Endothelial cell of umbilical vein (primary cell): Measurements from ENCODE around the gene USH2A. TPM values are rescaled to one million over a fixed set of nuclear protein-coding genes. Genes with fewer than 3 reads are reported as not detected.

ENCODE experiments used
- BruUV-seq: library from RNA; stranded (reverse); fragments of 400-500 nt; replicated peaks from 2 replicates; lab custom pipeline; 2021; lab: Mats Ljungman, UMichigan
- CTCF ChIA-PET: fragments of 300-600, 350-600 bp; sonication (Branson Sonifier 250); formaldehyde crosslinking; loops from one replicate; lab custom pipeline; 2021; ENCODE audit warnings: antibody characterized with exemption, inconsistent platforms; lab: Charles Lee
- POLR2A ChIA-PET: fragments of 300-600, 350-600 bp; sonication (Branson Sonifier 250); formaldehyde crosslinking; loops from one replicate; lab custom pipeline; 2021; ENCODE audit warnings: antibody characterized with exemption, inconsistent platforms; lab: Charles Lee
- DNase-seq: peaks from one replicate; pipeline ENCODE4 v3.0.0-alpha.2; 2011; ENCODE audit warnings: low read depth, low spot score
- FAIRE-seq: peaks from 2 replicates; lab custom pipeline; 2011; peaks lifted over from hg19 to GRCh38; lab: Jason Lieb, UNC
- H2AFZ ChIP-seq: 2 replicates; pipeline ENCODE4 v1.6.0; 2012; ENCODE audit warnings: low read depth, low read length, control low read depth, inconsistent platforms
- H3K27ac ChIP-seq: 2 replicates; pipeline ENCODE4 v1.5.1; 2011; ENCODE audit warnings: low read depth, mild to moderate bottlenecking, control low read depth, low read length, moderate library complexity; ENCODE audit not compliant: insufficient read depth
- H3K27me3 ChIP-seq, 2 experiments: 2 replicates each; pipeline versions ENCODE4 v1.6.0 to v1.6.1; 2011; ENCODE audit warnings: low read length in 2 of 2, mixed read lengths in 1 of 2; ENCODE audit not compliant: control insufficient read depth in 2 of 2, insufficient read depth in 2 of 2
- H3K36me3 ChIP-seq, 2 experiments: 2 replicates in 1 of 2; 3 replicates in 1 of 2; pipeline ENCODE4 v1.5.1; 2011; ENCODE audit warnings: low read length in 2 of 2, mild to moderate bottlenecking in 1 of 2, moderate library complexity in 1 of 2; ENCODE audit not compliant: control insufficient read depth in 2 of 2, insufficient read depth in 2 of 2; ENCODE audit errors: extremely low read depth in 1 of 2
- H3K4me1 ChIP-seq: 3 replicates; pipeline ENCODE4 v1.5.1; 2011; ENCODE audit warnings: mild to moderate bottlenecking, low read length; ENCODE audit not compliant: control insufficient read depth, insufficient read depth; ENCODE audit errors: extremely low read depth
- H3K4me2 ChIP-seq: 2 replicates; pipeline ENCODE4 v1.6.1; 2011; ENCODE audit warnings: low read length, control low read depth, mixed read lengths; ENCODE audit not compliant: insufficient read depth
- H3K4me3 ChIP-seq, 3 experiments: fragments of 200-600 bp in 1 of 3; sonication (generic), shearing (Covaris generic) in 1 of 3; replicated peaks in 1 of 3; 2 replicates each; pipeline ENCODE4 v1.5.1; 2011 to 2016; ENCODE audit warnings: control low read depth in 3 of 3, low read length in 3 of 3, mild to moderate bottlenecking in 2 of 3, inconsistent platforms in 1 of 3, low read depth in 1 of 3, moderate library complexity in 1 of 3; ENCODE audit not compliant: insufficient read depth in 1 of 3
- H3K79me2 ChIP-seq: 2 replicates; pipeline ENCODE4 v1.6.0; 2012; ENCODE audit warnings: low read length, inconsistent platforms; ENCODE audit not compliant: control insufficient read depth, insufficient read depth
- H3K9ac ChIP-seq: replicated peaks from 2 replicates; pipeline ENCODE3; 2011; ENCODE audit warnings: low read length, control low read depth; ENCODE audit not compliant: insufficient read depth; ENCODE audit errors: extremely low read depth
- H3K9me1 ChIP-seq: replicated peaks from 3 replicates; pipeline ENCODE4 v1.6.0; 2011; ENCODE audit warnings: mild to moderate bottlenecking, low read length; ENCODE audit not compliant: control insufficient read depth, insufficient read depth; ENCODE audit errors: extremely low read depth
- H3K9me3 ChIP-seq: replicated peaks from 2 replicates; pipeline ENCODE4 v1.5.1; 2012; ENCODE audit warnings: low read length, inconsistent platforms; ENCODE audit not compliant: control insufficient read depth, insufficient read depth
- H4K20me1 ChIP-seq: replicated peaks from 2 replicates; pipeline ENCODE3; 2011; ENCODE audit warnings: mild to moderate bottlenecking, low read length; ENCODE audit not compliant: control insufficient read depth, insufficient read depth; ENCODE audit errors: extremely low read depth
- EZH2 ChIP-seq: IDR thresholded peaks from 2 replicates; pipeline ENCODE4 v1.6.1; 2012; ENCODE audit warnings: borderline replicate concordance, low read depth, mild to moderate bottlenecking, moderate library complexity, low read length, inconsistent platforms; ENCODE audit not compliant: severe bottlenecking
- FOS ChIP-seq: IDR thresholded peaks from 2 replicates; pipeline ENCODE4 v1.6.1; 2011; ENCODE audit warnings: mild to moderate bottlenecking, low read length, moderate library complexity, borderline replicate concordance; ENCODE audit not compliant: insufficient read depth
- GATA2 ChIP-seq: IDR thresholded peaks from 2 replicates; pipeline ENCODE4 v1.7.0; 2011; ENCODE audit warnings: low read depth, mild to moderate bottlenecking, moderate library complexity, mixed read lengths, low read length; ENCODE audit not compliant: insufficient read length, insufficient read depth
- JUN ChIP-seq: IDR thresholded peaks from 2 replicates; pipeline ENCODE4 v1.6.1; 2011; ENCODE audit warnings: borderline replicate concordance, low read depth; ENCODE audit not compliant: insufficient read length, insufficient read depth
- MYC ChIP-seq: IDR thresholded peaks from one replicate; pipeline ENCODE4 v1.6.1; 2011; ENCODE audit warnings: mild to moderate bottlenecking, low read depth, low read length
- POLR2A ChIP-seq: IDR thresholded peaks from 2 replicates; pipeline ENCODE4 v1.6.1; 2012; ENCODE audit warnings: low read depth, mild to moderate bottlenecking, control low read depth, low read length
- POLR2AphosphoS5 ChIP-seq: IDR thresholded peaks from 2 replicates; pipeline ENCODE4 v1.6.1; 2012; ENCODE audit warnings: low read depth, mild to moderate bottlenecking, control low read depth, low read length, moderate library complexity; ENCODE audit not compliant: insufficient read depth
- dilution Hi-C: fragments of 300-500 bp; cut with MboI; formaldehyde crosslinking; loops from one replicate; pipeline ENCODE4 v1.15.0; 2019; ENCODE audit warnings: low sequenced_read_pairs; ENCODE audit not compliant: extremely low pct_ligation_motif_present
- intact Hi-C: fragments of 100-400 bp; cut with micrococcal nuclease; formaldehyde crosslinking; loops from one replicate; pipeline ENCODE4 v1.10.0; 2022
- polyA plus RNA-seq, 4 experiments: library from polyadenylated mRNA; depleted of rRNA in 3 of 4; stranded (reverse) in 3 of 4; unstranded in 1 of 4; fragments of >200 nt; gene quantifications; 2 replicates each; pipeline versions ENCODE4 v1.2.1 to v1.2.3, GENCODE V29; 2011 to 2012; ENCODE audit warnings: missing spikeins in 1 of 4
- total RNA-seq: library from RNA; stranded (reverse); gene quantifications from 2 replicates; pipeline ENCODE4 v1.2.3, GENCODE V29; 2021
- TF ChIP-seq, protein P1 (sequence below), 2 donors: IDR thresholded peaks; 1 replicate in 1 of 2; 2 replicates in 1 of 2; pipeline ENCODE4 v1.5.1; 2011; ENCODE audit warnings: low read length in 2 of 2, mild to moderate bottlenecking in 2 of 2, moderate library complexity in 2 of 2, control low read depth in 1 of 2, inconsistent platforms in 1 of 2, low read depth in 1 of 2; ENCODE audit not compliant: insufficient read depth in 1 of 2; ENCODE audit errors: extremely low read depth in 1 of 2
- TF ChIP-seq, protein P2 (sequence below): IDR thresholded peaks from 2 replicates; pipeline ENCODE4 v1.6.1; 2011; ENCODE audit not compliant: insufficient read depth, insufficient read length

The USH2A gene
- total and polyA plus RNA-seq, 2 donors (not counting 3 experiments of a cell fraction or from before 2014, with no cell fraction given): not detected

DNA sequence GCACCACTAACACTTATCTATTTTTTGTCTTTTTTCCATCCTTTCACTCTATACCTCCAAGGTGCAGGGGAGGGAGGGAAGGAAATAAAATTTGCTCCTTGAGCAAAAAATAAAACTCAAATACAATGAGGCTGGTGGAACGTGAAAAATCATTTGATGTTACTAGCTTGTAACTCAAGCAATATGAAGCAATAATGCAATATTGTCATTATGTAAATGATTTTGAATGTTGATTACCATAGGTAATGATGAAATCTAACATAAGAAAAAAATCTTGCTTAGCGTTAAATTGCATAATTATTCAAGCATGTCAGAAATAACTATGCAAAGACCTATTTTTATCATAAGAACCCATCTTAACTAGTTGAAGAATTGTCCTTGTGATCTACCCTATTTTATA, 578.5 kb downstream of the USH2A start:
- ChIA-PET POLR2A (no interaction called here), CTCF (no interaction called here)
- H3K9ac ChIP-seq: no peak overlapping the region

More for the DNA sequence above, 578.5 kb downstream of the USH2A start:
- Histone ChIP-seq H3K79me2 (no peaks in the 10 kb centered on the region), H4K20me1 (no peaks in the 10 kb centered on the region), H3K4me1 (no peaks in the 10 kb centered on the region), H3K36me3 (no peaks in the 10 kb centered on the region), H3K9me3 (peaks cover 2% of the 10 kb centered on the region), H3K4me2 (no peak overlapping the region), H2AFZ (no peak overlapping the region), H3K27me3 (no peaks in the 10 kb centered on the region), H3K9me1 (no peaks in the 10 kb centered on the region), H3K27ac (no peak overlapping the region), H3K4me3 (no peak overlapping the region)
- BruUV-seq: no TSS peak
- intact Hi-C loops (no loop called here), dilution Hi-C loops (no loop called here)
- FAIRE-seq: no peak
- TF ChIP-seq, protein P1, sequence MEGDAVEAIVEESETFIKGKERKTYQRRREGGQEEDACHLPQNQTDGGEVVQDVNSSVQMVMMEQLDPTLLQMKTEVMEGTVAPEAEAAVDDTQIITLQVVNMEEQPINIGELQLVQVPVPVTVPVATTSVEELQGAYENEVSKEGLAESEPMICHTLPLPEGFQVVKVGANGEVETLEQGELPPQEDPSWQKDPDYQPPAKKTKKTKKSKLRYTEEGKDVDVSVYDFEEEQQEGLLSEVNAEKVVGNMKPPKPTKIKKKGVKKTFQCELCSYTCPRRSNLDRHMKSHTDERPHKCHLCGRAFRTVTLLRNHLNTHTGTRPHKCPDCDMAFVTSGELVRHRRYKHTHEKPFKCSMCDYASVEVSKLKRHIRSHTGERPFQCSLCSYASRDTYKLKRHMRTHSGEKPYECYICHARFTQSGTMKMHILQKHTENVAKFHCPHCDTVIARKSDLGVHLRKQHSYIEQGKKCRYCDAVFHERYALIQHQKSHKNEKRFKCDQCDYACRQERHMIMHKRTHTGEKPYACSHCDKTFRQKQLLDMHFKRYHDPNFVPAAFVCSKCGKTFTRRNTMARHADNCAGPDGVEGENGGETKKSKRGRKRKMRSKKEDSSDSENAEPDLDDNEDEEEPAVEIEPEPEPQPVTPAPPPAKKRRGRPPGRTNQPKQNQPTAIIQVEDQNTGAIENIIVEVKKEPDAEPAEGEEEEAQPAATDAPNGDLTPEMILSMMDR (IDR thresholded peaks at IDR 0.05; ENCODE audit: extremely low read depth in 1 of 2, insufficient read depth in 1 of 2, low read depth in 1 of 2, low read length in 2 of 2): no peak
- TF ChIP-seq EZH2 (no peak), JUN (no peak), POLR2A (no peak), GATA2 (no peak), FOS (no peak), MYC (no peak), POLR2AphosphoS5 (no peak)
- TF ChIP-seq, protein P2, sequence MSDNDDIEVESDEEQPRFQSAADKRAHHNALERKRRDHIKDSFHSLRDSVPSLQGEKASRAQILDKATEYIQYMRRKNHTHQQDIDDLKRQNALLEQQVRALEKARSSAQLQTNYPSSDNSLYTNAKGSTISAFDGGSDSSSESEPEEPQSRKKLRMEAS: no peak
- DNase-seq: no peak
